HK-2 (cell line): ENCODE measurements around the gene PGAP3.

Experiments
- DNase-seq: peaks from one replicate; pipeline ENCODE4 v3.0.0-alpha.2; 2018; ENCODE audit not compliant: unreplicated experiment

The PGAP3 gene

DNA sequence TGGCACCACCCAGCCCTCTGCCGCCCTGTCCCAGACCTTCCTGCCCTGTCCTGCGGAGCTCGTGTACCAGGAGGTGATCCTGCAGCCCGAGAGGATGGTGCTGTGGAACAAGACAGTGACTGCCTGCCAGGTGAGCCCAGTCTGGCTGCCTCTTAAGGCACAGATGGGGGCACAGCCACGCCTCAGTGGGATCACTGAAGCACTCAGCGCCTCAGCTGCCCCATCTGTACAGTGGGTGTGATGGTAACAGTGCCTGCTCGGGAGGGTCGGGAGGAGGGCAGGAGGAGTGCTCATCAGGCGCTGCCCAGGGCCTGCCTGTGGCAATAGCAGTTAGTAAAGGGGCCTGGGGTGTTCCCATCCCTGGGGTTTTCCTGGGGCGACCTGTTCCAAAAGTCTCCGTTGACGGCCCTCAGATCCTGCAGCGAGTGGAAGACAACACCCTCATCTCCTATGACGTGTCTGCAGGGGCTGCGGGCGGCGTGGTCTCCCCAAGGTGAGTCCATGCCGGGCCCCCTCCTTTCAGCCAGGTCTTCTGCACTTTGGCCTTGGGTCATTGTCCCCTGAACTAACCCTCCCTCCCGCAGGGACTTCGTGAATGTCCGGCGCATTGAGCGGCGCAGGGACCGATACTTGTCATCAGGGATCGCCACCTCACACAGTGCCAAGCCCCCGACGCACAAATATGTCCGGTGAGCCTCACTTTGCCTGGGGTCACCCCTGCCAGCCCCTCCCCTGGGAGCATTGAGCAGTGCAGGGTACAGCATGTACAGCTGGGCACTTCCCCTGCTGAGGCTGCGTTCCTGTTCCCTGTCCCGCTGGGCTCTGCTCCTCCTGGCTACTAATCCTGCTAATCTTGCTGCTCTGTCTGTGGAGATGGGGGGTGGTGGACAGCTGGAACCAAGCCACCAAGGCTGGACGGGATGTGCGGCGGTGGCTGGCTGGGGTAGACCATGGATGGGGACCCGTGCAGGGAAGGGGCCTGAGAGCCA lies 27.2 kb downstream of the PGAP3 start:
- no peak for DNase-seq

DNA sequence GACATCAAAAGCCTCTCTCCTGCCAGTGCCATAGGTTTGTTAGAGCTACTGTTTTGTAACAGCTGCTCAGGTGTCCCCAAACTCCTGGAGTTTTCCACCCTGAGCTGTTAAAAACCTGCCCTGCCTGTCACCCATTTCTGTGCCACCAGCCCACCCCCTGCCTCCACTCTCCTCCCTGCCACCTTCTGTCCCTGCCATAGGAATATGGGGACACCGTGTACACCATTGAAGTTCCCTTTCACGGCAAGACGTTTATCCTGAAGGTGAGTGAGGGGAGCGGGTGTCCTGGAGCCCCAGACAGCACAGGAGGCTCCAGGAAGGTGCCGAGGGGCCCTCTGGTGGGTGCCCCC lies 27.9 kb downstream of the PGAP3 start:
- no peak for DNase-seq

DNA sequence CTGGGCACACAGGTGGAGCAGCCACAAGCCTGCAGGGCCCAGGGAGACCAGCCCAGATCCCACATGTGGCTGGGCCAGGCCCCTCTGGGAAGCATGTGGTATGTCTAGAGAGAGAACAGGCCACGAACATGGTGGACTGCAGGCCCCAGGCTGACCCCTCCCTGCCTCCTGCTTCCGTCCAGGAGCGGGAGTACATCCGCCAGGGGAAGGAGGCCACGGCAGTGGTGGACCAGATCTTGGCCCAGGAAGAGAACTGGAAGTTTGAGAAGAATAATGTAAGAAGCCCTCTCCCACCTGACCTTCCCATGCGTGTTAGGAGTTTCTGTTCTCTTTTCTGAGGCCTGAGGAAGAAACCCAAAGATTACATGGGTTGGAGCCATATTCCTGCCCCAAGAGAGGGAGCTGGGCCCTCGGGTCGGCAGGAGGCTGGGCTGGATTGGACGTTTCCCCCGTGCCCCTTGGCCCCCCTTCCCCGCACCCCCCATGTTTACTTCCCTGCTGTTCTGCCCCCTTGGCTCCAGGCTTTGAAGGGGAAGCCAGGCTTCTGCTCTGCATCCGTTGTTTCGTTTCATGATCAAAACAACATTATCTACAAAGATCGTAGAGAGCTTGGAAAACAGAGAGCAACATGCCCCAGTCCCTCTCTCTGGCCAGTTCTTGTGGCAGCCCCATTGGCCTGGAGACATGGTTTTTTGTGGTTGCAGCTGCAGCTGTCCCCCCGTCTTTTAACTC lies 28.4 kb downstream of the PGAP3 start:
- no peak for DNase-seq

DNA sequence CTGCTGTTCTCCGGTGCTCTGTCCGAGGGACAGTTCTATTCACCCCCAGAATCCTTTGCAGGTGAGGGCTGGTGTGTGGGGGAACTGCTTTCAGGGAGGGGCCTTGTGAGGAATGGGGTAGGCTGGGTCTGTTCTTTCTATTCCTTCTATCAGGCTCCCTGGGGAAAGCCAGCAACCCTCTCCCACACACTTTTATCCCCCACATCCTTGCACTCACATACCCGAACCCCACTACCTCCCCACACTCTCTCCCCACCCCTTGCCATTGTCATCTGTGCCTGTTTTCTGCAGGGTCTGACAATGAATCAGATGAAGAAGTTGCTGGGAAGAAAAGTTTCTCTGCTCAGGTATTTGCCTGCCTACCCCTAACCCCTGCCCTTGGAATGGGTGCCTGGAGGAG lies 29.1 kb downstream of the PGAP3 start:
- DNase-seq: no peak

DNA sequence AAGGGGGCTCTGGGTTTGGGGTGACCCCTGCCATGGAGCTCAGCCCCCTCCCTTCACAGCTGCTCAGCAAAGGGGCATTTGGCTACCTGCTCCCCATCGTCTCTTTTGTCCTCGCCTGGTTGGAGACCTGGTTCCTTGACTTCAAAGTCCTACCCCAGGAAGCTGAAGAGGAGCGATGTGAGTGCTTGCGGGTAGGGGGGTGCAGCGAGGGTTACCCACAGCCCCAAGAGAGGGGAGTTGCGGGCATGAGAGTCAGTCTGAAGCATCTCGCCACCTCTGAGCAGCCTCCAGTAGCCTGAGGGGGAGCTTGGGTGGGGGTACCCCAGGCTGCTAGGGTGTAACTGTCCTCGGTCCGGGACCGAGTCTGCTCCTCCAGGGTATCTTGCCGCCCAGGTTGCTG lies 29.5 kb downstream of the PGAP3 start:
- no peak for DNase-seq

DNA sequence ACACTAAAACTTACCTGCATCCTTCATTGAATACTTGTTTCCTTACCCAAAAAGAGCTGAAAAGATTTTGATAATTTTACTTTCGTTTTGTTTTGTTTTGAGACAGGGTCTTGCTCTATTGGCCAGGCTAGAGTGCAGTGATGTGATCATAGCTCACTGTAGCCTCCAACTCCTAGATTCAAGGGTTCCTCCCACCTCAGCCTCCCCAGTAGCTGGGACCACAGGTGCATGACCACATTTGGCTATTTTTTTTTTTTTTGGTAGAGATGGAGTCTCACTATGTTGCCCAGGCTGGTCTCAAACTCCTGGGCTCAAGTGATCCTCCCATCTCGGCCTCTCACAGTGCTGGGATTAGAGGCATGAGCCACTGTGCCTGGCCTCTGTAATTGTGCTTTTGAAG lies 32.8 kb downstream of the PGAP3 start:
- no peak for DNase-seq

DNA sequence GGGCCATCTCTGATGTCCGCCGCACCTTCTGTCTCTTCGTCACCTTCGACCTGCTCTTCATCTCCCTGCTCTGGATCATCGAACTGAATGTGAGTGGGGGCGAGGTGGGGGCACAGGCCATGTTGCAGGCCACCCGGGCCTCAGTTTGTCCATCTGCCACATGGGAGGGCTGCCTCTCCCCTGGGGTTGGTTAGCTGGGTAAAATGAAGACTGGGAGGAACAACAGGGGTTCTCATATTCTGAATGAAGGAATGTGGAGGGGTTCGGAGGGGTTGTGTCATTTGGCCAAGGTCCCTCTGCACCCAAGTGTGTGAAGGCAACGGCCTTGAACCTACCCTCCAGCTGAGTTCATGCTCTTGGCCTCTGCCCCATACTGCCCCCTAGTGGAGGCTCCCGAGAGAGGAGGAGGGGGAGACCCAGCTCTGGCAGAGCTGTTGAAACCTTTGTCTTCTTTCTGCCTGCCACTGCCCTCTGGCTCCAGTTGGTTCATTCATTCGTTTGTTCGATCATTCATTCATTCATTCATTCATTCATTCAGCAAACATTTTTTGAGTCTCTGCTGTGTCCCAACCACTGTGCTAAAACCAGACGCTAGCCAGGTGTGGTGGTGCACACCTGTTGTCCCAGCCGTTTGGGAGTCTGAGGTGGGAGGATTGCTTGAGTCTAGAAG lies 34.1 kb downstream of the PGAP3 start:
- DNase-seq: peak; percentile 55

DNA sequence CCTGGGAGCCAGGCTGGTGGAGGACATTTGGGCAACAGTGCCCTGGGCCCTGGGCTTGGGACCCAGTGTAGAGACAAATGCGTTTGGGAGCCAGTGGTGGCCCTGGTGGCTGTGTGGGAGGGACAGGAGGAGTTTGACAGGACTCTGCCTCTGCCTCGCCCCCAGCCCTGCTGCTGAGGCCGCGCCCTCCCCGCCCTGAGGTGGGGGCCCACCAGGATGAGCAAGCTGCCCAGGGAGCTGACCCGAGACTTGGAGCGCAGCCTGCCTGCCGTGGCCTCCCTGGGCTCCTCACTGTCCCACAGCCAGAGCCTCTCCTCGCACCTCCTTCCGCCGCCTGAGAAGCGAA lies 34.6 kb downstream of the PGAP3 start:
- no peak for DNase-seq

DNA sequence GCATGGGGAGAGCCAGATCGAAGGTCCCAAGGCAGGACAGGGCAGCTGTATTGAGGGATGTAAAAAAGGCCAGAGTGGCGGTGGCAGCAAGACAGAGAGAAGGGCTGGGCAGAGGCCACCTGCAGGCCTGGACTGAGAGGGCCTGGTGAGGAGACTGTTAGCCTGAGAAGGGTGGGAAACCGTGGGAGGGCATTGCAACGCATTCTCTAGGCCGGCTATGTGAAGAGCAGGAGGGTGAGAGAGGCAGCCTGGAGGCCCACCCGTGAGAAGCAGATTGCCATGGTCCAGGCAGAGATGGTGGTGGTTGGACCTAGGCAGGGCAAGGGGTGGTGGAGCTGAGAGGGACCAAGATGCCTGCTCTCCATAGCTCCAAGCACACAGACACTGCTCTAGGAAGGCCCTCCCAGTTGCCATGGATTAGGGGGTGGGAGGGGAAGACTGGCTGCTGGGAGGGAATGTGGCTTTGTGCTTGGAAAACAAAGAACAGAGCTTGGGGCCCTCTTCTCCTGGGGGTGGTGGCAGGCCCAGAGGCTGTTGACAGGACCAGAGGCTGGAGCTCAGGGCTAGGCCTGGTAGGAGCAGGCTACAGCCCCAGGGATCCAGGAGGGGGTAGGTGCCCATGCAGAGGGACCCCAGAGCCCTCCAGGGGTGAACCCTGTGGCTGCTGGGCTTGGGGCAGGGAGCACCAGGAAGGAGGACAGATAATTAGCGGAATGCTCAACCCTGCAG lies 35.1 kb downstream of the PGAP3 start:
- no peak for DNase-seq

DNA sequence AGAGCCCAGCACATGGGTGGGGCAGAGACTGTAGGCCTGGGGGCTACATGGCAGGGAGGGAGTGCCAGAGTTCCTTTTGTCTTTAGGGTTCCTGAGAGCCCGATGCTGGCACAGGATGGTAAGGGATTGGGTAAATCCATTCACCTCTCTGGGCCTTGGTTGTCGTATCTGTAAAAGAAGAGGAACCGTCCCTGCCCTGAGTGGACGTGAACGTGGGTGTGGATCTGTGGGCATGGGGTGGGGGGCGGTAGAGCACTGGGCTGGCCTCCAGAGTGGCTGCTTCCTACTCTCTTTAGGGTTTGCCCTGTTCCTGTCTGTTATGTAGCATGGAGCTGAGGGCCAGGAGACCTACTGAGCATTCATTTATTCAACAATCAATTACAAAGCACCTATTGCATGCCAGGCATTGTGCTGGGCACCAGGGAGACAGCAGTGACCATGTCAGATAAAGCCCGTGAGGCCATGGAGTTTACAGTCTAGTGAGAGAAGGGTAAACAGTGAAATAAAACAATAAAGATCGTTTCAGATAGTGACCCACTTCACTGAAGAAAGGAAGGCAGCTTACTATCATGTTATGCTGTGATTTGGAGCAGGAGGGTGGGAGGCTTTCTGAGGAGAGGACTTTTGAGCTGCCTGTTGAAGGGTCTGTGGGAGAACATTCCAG lies 35.8 kb downstream of the PGAP3 start:
- DNase-seq: no peak

DNA sequence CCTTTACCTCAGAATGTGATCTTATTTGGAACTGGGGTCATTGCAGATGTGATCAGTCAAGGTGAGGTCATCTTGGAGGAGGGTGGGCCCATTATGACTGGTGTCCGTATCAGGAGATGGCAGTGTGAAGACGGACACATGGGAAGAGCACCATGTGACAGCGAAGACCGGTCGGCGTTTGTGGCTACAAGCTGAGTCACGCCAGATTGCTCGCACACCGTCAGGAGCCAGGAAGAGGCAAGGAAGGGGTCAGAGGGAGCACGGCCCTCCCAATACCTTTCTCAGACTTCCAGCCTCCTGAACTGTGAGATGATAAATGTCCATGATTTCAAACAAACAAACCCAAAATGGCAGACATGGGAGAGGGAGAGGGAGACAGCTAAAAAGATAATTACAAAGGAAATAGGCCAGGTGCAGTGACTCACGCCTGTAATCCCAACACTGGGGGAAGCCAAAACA lies 37.7 kb downstream of the PGAP3 start:
- DNase-seq: no peak

DNA sequence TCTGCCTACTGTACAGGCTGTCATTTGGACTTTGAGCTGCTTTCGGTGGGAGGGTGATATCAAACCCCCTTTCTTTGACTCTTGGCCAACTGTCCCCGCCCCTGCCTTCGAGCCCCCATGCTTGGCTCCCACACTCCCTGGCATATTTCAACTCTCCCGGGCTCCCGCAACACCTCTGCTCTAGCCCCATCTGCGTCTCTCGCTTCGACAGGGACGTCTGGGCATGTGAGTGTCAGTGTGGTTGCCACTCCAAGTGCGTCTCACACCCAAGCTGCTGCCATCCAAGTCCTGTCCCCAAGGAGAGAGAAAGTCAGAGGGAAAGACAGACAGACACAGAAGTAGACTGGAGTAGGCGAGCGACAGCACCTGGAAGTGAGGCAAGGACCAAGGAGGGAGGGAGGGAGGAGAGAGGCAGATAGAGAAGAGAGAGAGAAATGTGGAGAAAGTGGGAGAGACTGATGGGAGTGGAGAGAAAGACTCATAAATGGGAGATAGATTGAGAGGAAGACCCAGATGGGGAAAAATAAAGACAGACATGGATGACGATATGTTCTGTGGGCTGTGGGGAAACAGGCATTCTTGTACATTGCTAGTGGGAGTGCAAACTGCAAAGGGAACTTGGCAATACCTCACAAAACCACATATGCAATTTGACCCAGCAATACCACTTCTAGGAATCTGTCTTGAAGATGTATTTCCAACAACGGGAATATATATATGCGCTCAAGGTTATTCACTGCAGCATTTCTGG lies 39.1 kb downstream of the PGAP3 start:
- DNase-seq: no peak

DNA sequence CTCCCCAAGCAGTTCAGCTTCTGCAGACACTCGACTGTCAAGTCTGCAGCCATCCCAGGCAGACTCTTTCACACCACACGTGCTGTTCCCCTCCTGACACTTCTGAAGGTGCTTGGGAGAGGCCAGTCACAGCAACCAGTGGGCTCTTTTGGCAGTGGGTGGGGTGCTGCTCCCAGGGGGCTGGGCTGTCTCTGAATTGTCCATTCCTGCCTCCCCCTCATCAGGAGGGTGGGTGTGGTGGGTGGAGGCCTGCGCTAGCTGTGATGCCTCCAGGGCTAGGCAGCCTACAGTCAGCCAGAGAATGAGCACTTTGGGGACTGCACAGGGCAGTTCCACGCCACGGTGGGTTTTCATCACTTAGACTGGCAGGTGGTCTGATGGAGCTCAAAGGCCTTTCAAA lies 40.6 kb downstream of the PGAP3 start:
- DNase-seq: no peak

DNA sequence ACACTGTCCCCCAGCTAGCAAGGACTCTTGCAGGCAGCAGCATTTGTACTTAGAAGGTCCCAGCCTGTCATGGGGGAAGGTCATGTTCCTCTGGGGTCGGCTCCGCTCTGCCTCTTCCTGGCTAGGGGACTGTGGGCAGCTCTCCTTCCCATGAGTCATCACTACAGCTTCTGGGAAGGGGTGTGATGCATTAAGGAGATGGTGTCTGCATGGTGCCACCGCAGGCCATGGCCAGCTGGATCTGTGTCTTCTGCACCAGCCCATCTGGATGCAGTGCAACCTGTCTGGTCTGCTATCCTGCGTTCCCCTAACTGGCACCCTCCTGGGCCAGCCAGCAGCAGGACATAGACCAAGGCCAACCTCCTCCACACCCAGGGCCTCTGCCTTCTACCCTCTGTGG lies 44.6 kb downstream of the PGAP3 start:
- DNase-seq: no peak

DNA sequence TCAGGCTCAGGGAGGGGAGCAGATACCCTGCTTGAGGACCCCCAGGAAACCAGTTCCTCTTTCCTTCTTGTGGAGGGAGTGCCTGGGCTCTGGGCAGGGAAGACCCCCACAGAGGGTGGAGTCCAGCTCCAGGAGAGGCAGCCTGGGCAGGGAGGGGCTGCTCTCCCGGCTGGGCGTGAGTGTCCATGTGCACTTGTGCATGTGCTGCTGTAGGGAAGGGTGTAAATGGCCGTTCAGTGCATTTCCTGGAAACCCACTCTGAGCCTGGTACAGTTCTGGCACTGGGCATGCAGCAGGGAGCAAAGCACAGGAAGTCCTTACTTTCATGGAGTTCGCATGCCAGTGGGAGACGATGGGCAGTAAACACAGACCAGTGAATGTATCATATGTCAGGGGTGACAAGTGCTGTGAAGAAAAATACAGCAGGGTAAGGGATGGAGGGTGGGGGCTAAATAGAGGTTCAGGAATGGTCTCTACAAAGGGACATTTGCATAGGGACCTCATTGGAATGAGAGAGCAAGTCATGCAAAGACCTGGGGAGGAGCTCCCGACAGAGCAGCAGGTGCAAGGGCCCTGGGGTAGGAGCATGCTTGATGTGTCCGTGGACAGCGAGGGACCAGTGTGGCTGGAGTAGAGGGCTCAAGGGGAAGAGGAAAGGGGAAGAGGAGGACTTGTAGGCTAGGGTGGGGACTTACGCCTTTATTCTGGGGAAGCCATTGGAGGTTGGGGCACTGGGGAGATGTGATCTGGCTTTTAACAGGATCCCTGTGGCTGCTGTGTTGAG lies 45.4 kb downstream of the PGAP3 start:
- DNase-seq: no peak

DNA sequence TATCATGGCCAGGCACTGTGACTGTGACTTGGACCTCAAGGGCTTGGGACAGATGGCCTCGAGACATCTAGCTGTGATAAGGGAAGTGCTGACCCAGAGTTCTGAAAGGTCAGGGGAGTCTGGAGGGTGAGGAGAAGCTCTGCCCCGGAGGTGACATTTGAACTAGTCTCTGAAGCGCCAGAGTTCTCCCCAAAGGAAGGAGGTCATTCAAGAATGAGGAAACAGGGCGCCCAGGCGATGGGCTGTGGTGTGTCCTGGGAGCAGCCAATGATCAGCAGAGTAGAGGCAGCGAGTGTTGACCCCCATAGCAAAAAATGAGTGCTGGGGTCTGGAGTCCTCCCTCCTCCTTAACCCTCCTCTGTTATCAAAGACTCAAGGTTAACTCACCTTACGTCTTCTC lies 46.0 kb downstream of the PGAP3 start:
- DNase-seq: no peak

DNA sequence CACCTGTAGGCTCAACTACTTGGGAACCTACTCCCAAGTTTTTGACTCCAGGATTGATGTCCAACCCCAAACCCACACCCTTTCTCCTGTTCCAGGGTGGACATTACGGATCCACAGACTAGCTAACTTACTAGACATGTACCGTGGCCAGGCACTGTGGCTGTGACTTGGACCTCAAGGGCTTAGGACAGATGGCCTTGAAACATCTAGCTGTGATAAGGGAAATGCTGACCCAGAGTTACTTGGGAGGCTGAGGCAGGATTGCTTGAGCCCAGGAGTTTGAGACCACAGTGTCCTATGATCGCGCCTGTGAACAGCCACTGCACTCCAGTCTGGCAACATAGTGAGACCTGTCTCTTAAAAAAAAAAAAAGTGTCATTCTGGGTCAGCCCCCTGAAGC lies 46.8 kb downstream of the PGAP3 start:
- no peak for DNase-seq

DNA sequence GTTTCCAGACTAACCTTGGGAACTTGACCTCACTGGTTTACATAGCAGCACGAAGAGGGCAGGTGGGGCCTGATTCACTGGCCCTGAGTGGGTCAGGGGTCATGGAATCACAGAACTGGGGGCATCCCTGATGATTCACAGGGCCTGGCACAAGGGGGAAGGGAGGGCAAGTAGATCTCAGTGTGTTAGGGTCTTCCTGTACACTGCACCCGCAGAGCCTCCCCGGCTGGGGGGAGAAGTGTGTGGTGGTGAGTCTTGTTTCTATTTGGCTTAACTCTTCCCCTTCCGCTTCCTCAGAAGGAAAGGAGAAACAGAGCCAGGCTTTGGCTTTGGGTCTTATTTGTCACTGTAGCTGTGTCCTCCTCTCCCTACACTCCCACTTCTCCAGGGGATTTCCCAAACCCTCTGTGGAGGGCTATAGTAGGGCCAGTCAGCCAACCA lies 47.2 kb downstream of the PGAP3 start:
- DNase-seq: no peak

DNA sequence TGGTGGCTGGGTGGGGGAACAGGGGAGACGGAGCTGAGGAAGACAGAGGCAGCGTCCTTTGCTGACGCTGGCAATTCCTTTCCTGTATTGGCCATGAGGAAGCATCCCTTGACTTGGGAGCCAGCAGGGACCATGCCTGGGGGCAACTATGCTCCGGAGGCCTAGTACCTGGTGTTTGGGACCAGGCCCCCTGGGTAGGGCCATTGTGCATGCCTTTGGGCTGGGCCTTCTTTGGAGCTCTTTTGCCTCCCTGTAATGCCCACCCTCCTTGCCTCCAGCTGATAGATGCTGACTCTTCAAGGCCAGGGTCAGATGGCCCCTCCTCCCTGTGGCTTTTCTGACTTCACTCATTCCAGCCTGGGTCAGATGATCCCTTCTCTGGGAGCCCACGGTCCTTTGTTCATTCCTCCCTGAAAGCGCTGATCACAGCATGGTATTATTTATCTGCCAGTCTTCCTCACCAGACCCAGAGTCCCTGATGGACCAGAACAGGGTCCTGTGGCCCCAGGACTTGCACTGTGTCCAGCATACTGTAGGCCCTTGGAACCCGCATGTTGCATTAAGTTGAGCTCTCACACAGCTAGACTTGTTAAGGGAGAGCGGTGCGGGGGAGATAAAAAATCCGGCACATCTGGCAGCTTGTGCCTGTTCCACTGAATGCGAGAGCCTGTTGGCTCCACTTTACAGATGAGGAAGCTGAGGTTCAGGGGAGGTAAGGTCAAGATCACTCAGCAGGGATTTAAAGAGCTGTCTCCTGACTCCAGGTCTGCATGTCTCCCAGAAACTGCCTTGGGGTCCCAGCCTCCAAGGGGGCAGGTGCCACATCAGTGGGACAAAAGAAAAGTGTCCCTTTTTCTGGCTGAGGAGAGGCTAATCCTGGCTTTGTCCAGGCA lies 48.0 kb downstream of the PGAP3 start:
- no peak for DNase-seq
